ENCODE data around the gene OR3A3.
"Not testable (repeated sequence)": the region's sequence is repeated elsewhere in the genome, so short reads cannot be mapped to it uniquely, and the experiment has no call there.

OR3A3 gene

DNA sequence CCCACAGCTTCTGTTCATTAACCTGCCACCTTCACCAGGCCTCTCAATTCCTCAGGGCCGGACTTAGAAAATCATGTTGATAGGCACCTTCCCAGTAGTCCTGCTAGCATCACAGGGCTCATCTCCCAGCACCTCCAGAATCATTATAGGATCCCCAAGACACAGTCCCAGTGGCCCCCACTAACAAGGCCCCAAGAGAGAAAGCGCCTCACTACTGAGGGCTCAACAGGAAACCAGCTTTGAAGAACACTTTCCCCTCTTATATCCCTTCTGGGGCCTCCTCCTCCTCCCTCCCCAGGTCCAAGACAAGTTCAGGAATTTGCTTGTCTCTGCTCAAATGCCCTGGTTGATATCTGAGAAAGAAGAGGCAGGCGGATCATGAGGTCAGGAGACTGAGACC is at the start of gene OR3A3:
OR3A3 (plus strand) TSS at position 301 of the 400 bp plus-strand sequence.
- no peak for DNase-seq
- in situ Hi-C loops (cut with MboI; ENCODE audit: low pct_unique_long_range_greater_than_20kb, low sequenced_read_pairs) = no loop called here

DNA sequence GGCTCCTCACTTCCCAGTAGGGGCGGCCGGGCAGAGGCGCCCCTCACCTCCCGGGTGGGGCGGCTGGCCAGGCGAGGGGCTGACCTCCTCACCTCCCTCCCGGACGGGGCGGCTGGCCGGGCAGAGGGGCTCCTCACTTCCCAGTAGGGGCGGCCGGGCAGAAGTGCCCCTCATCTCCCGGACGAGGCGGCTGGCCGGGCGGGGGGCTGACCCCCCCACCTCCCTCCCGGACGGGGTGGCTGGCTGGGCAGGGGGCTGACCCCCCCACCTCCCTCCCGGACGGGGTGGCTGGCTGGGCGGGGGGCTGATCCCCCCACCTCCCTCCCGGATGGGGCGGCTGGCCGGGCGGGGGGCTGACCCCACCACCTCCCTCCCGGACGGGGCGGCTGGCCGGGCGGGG is 40.0 kb upstream of the OR3A3 start:
- in situ Hi-C loops (cut with MboI; ENCODE audit: low pct_unique_long_range_greater_than_20kb, low sequenced_read_pairs); DNase-seq: not testable (repeated sequence)

DNA sequence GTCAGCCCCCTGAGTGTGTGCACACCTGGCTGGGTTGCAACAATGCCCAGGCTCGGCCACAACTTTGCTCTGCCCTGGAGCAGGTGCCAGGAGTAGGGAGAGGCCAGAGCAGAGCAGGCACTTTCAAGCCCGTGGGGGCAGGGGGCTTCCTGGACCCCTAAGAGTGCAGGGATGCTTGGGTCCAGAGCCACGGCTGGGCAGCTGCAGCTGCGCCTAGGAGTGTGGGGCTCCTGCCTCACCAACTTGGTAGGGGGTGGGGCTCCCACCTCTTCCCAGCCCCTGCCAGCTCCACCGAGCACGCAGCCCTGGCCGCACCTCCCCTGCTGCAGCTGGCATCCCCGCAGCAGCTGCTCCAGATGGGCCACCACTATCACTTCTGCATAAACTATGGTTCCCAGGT is 32.8 kb upstream of the OR3A3 start:
- in situ Hi-C loops (cut with MboI; ENCODE audit: low pct_unique_long_range_greater_than_20kb, low sequenced_read_pairs) = no loop called here
- DNase-seq = no peak

DNA sequence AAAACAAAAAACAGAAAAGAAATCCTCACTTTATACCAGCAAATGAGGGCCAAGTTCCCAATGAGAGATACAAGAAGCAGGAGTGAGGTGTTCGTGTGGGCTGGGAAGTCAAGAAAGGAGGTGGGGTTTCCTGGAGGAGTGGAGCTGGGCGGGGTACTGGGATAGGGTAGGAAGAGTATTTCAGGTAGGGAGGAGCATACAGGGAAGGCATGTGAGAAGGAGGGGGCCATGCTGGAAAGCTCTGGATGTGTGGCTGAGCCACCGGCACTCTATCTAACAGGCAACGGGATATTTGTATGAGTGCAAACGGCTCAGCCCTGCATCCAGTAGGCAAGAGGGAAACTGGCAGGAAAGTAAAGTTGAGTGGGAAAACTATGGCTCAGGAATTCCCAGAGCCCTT is 29.2 kb upstream of the OR3A3 start:
- in situ Hi-C loops (cut with MboI; ENCODE audit: low pct_unique_long_range_greater_than_20kb, low sequenced_read_pairs) = no loop called here
- DNase-seq = no peak

DNA sequence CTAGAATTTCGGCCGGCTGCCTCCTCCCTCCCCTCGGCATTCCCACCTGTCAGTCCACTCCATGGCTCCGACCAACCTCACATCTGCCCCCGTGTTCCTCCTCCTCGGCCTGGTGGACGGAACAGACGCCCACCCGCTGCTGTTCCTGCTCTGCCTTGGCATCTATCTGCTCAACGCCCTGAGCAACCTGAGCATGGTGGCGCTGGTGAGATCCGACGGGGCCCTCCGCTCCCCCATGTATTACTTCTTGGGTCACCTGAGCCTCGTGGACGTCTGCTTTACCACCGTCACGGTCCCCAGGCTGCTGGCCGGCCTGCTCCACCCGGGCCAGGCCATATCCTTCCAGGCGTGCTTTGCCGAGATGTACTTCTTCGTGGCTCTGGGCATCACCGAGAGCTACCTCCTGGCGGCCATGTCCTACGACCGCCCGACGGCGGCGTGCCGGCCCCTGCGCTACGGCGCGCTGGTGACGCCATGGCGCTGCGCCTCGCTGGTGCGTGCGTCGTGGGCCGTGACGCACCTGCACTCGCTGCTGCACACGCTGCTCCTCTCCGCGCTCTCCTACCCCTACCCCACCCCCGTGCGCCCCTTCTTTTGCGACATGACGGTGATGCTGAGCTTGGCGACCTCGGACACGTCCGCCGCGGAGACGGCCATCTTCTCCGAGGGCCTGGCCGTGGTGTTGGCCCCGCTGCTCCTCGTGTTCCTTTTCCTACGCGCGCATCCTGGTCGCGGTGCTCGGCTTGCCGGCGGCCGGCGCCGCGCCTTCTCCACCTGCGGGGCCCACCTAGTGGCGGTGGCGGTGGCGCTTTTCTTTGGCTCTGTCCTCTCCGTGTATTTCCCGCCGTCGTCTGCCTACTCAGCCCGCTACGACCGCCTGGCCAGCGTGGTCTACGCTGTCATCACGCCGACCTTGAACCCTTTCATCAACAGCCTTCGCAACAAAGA is 25.0 kb upstream of the OR3A3 start, which contains the start of gene OR3A2:
OR3A2 (minus strand) TSS at position 440 of the 948 bp plus-strand sequence.
- in situ Hi-C loops (cut with MboI; ENCODE audit: low pct_unique_long_range_greater_than_20kb, low sequenced_read_pairs) = no loop called here
- DNase-seq = no peak

DNA sequence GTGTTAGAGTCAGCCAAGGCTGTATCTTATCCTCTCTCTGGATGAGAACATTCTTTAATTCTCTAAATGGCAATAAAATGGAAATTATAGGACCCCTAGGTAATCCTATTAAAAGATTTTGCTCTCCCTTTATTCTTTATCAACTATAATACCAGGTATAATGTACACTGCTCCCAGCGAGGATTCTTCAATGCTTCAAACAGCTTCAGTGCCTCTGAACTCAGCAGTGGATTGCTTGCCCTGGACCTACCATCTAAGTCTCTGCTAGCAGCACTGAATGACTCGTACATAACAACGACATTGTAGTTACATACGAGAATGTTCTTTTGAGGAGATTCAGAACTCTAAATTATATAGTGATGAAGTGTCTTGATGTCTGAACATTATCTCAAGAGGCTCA is 21.4 kb upstream of the OR3A3 start:
- in situ Hi-C loops (cut with MboI; ENCODE audit: low pct_unique_long_range_greater_than_20kb, low sequenced_read_pairs) = no loop called here
- no peak for DNase-seq

DNA sequence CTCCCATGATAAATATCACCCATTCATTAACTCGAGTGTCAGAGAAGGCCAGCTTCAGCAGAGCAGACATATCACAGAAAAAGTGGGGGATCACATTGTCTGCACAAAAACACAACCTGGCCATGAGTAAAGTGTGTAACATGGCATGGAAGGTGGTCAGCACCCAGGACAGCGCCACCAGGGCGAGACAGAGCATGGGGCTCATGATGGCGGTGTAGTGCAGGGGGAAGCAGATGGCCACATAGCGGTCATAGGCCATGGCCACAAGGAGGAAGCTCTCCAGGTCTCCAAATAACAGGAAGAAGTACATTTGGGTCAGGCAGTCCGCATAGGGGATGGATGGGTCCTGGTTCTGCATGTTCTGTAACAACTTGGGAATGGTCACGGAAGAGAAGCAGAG is 13.4 kb upstream of the OR3A3 start:
- DNase-seq = peak; percentile 26
- in situ Hi-C loops (cut with MboI; ENCODE audit: low pct_unique_long_range_greater_than_20kb, low sequenced_read_pairs) = not testable (repeated sequence)

DNA sequence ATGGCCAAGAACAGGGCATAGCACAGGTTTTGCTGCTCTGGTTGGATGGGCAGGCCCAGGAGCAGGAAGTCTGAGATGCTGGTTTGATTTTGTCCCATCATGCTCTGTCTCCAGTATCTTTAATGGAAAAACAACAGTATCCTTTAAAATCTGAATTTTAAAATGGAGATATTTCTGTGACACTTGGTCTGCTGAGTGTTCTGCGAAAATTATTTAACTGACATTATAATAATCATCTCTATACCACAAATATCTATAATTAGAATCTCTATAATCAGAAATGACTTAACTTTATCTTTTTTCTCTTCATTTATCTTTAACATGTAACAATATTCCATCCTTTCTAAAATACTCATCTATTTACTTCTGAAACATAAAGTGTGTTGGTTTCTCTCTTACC is 12.9 kb upstream of the OR3A3 start, which contains the start of gene OR1E1:
OR1E1 (minus strand) TSS at position 101 of the 400 bp plus-strand sequence; CDS start at position 101, 0 bp downstream.
- in situ Hi-C loops (cut with MboI; ENCODE audit: low pct_unique_long_range_greater_than_20kb, low sequenced_read_pairs) = no loop called here
- DNase-seq = no peak

DNA sequence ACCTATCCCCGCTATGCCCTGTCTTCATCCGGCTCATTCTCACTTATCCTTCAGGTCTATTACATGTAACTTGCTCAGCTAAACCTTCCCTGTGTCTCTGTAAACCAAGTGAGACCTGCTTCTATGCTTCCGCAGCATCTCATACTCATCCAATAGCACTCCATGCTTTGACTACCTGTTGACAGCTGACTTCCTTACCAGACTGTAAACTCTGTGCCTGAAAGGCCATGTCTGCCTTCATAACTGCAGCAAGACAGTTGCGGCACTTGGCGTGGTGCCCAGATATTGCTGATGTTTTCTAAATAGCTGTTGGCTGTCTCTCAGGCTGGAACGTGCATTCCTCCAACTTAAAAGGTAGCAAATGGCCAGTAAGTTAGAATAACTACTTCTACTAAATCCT is 11.1 kb upstream of the OR3A3 start:
- in situ Hi-C loops (cut with MboI; ENCODE audit: low pct_unique_long_range_greater_than_20kb, low sequenced_read_pairs) = no loop called here
- DNase-seq = no peak

DNA sequence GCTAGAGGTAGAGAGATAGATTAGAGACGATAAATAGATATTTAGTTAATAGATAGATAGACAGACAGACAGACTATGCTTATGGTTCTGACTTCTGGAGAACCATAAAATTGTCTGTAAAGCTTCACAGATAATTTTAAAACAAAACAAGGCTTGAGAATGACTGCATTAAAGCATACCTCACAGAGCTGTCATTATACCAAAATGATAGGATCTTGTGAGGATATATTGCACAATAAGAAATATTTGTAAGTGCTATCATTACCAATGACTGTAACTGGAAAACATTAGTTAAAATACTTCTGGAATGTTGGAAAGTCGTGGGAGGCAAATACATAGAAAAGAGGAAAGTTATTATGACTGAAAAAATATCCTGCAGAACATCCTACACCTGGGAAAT is 9.4 kb upstream of the OR3A3 start:
- no peak for DNase-seq
- in situ Hi-C loops (cut with MboI; ENCODE audit: low pct_unique_long_range_greater_than_20kb, low sequenced_read_pairs) = no loop called here

DNA sequence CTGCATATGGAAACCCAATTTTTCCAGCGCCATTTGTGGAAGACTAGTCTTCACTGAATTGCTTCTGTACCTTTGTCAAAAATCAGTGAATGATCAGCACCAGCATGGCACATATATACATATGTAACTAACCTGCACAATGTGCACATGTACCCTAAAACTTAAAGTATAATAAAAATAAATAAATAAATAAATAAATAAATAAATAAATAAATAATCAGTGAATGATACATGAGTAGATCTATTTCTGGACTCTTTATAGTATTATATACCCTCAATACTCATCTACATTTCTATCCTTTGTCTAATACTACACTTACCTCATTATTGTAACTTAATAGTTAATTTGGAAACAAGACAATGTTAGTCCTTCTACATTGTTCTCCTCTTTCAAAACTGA is 7.3 kb upstream of the OR3A3 start:
- in situ Hi-C loops (cut with MboI; ENCODE audit: low pct_unique_long_range_greater_than_20kb, low sequenced_read_pairs); DNase-seq: not testable (repeated sequence)

DNA sequence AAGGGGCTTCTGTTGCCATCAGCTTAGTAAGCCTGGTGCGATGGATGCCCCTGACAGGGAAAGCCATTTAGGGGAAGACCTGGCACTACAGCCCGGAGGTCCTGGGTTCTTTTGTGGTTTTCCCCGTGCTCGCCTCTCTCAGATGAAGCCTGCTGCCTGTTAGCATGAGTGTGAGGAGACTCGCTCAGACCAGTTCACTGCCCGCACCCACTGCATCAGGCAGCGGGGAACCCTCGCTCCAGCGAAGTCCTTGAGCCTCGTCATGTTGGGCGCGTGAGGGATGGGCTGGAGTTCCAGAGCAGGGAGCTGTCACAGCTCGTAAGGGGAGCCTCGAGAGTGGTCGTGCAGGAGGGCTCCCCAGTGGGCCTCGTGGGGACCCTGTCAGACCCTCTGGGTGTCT is 1.0 kb downstream of the OR3A3 start:
- in situ Hi-C loops (cut with MboI; ENCODE audit: low pct_unique_long_range_greater_than_20kb, low sequenced_read_pairs) = not testable (repeated sequence)

DNA sequence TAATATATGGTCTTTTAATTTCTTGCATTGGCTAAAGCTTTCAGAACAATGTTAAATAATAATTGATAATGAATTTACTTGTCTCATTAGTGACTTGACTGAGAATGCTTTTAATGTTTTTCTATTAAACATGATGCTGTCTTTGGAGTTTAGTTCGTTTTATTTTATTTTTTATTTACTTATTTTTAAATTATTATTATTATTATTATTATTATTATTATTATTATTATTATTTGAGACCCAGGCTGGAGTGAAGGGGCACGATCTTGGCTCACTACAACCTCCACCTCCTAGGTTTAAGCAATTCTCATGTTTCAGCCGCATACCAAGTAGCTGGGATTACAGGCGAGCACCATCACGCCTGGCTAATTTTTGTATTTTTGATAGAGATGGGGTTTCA is 4.4 kb downstream of the OR3A3 start:
- DNase-seq = no peak
- in situ Hi-C loops (cut with MboI; ENCODE audit: low pct_unique_long_range_greater_than_20kb, low sequenced_read_pairs) = no loop called here

More for the DNA sequence above, 1.0 kb downstream of the OR3A3 start:
- DNase-seq = not testable (repeated sequence)

DNA sequence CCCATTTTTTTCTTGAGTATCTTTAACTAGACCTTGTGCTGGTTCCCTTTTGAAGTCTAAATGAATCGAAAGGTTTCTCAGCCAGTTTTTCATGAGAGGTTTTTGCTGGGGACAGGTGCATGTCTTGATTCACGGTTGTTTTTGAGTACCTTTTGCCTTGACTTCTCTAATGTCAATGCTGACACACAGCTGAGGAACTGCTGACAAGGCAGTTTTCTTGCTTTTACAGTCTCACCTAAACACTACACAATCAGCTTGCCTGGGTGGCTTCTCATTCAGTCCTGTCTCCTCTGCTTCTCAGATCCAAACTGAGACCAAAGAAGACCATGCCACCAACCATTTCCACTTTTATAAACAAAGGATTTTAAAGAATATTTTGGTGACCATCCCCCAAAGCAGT is 7.1 kb downstream of the OR3A3 start:
- no peak for DNase-seq
- in situ Hi-C loops (cut with MboI; ENCODE audit: low pct_unique_long_range_greater_than_20kb, low sequenced_read_pairs) = no loop called here

DNA sequence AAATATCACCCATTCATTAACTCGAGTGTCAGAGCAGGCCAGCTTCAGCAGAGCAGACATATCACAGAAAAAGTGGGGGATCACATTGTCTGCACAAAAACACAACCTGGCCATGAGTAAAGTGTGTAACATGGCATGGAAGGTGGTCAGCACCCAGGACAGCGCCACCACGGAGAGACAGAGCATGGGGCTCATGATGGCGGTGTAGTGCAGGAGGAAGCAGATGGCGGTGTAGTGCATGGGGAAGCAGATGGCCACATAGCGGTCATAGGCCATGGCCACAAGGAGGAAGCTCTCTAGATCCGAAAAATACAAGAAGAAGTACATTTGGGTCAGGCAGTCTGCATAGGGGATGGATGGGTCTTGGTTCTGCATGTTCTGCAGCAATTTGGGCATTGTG is 22.0 kb downstream of the OR3A3 start:
- in situ Hi-C loops (cut with MboI; ENCODE audit: low pct_unique_long_range_greater_than_20kb, low sequenced_read_pairs) = not testable (repeated sequence)
- DNase-seq = peak; percentile 84

DNA sequence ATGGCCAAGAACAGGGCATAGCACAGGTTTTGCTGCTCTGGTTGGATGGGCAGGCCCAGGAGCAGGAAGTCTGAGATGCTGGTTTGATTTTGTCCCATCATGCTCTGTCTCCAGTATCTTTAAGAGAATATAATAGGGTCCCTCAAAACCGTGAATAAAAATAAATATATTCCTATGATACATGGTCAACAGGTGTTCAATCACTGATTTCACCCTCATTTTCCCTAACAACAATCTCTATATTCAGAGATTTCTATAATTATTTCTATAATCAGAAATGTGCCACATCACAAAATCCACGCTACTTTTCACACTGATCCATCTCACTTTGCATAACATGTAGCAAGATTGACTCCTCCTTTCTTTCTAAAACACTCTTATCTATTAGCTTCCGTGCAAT is 22.6 kb downstream of the OR3A3 start, which contains the start of gene OR1E2:
OR1E2 (minus strand) TSS at position 101 of the 400 bp plus-strand sequence; CDS start at position 101, 0 bp downstream.
- in situ Hi-C loops (cut with MboI; ENCODE audit: low pct_unique_long_range_greater_than_20kb, low sequenced_read_pairs) = no loop called here

DNA sequence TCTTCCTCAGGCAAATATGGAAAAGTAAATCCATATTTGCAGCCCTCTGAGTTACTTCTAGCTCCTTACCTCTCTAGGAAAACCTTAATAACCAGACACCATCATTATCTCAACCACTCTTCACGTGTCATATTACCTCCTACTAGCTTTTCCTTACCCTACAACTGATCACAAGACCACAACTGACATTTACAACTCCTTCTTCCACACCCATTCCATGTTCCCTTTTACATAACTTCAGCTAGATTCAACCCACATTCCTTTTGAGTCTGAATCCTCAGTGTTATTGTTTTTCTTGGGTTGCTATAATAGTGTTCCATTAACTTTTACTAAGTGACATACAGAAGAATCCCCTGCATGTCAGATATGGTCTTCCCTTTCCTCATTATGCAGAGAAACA is 27.2 kb downstream of the OR3A3 start:
- in situ Hi-C loops (cut with MboI; ENCODE audit: low pct_unique_long_range_greater_than_20kb, low sequenced_read_pairs) = no loop called here

More for the DNA sequence above, 22.6 kb downstream of the OR3A3 start, which contains the start of gene OR1E2:
- DNase-seq = no peak

DNA sequence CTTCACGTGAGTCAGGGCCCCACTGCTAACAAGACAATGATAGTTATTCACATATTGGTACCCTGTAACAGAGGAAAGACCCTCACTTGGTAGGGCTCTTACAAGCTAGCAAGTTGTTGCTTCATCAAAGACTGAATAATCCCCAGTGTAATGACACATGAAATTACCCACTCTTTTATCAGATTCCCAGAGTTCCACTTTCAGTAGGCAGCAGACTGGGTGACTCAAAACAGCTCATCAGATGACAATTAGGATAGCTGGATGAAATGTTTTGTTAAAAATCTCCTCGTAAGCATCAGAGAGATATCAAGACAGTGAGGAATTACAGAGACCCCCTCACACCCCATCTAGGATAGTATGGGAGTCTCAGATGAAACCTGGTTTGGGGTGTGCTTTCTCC is 29.3 kb downstream of the OR3A3 start:
- no peak for DNase-seq
- in situ Hi-C loops (cut with MboI; ENCODE audit: low pct_unique_long_range_greater_than_20kb, low sequenced_read_pairs) = no loop called here

More for the DNA sequence above, 27.2 kb downstream of the OR3A3 start:
- DNase-seq = no peak

DNA sequence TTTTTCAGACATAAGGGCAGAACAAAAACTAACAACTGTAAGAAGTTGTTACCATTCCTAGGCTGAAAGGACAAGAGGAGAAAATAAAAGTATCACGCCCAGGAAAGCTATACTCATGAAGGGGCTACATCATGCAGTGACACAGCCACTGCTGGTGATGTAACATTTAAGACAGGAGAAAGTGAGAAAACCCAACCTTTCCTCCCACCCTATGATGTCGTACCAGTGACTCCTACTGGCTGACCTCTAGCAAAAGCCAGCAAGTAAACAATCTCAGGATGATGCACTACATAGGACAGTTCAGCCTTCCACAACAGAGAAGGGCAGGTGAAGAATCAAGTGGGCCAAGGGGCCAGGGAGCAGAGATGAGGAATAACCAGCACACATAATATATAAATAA is 36.5 kb downstream of the OR3A3 start:
- in situ Hi-C loops (cut with MboI; ENCODE audit: low pct_unique_long_range_greater_than_20kb, low sequenced_read_pairs) = no loop called here
- DNase-seq = peak; percentile 57

DNA sequence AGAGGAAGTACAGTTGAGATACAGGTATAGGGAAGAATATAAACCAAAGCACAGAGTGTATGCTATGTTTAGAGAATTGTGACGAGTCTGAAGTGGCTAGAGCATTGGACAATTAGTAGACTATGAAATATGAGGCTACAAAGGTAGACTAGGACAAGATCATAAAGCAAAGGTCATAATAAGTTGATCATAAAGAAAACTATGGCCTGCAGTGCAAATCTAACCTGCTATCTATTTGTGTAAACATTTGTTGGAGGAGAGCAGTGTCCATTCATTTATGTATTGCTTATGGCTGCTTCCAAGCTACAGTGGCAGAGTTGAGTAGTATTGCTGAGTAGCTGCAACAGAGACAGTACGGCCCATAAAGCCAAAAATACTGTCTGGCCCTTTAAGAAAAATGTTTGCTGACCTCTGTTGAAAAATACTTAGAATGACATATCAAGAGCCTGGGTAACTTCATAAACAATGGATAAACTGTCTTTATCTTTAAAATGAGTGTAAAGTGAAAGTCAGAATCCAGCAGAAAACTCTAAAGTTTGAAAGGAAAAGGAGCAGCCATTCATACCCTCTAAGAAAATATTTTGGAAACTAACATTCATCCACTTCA is 37.0 kb downstream of the OR3A3 start:
- in situ Hi-C loops (cut with MboI; ENCODE audit: low pct_unique_long_range_greater_than_20kb, low sequenced_read_pairs) = no loop called here
- no peak for DNase-seq
